GM12878 (cell line): ENCODE measurements around the gene DEFB119. TPM values are rescaled to one million over a fixed set of nuclear protein-coding genes. Genes with fewer than 3 reads are reported as not detected.

ENCODE experiments used
- ATAC-seq: fragments of 200-7000 bp; cut with Tn5 transposase; 3 replicates; pipeline ENCODE4 v1.9.1; 2020; ENCODE audit warnings: mild to moderate bottlenecking, moderate library complexity
- BruUV-seq: library from RNA; stranded (reverse); fragments of 400-500 nt; replicated peaks from 2 replicates; lab custom pipeline; 2021; lab: Mats Ljungman, UMichigan
- CTCF ChIA-PET: fragments of 300-600 bp; sonication (Branson Sonifier 250); formaldehyde crosslinking; extraction: SDS; loops from one replicate; lab custom pipeline; 2021; ENCODE audit warnings: inconsistent platforms; lab: Yijun Ruan, JAX
- POLR2A ChIA-PET: fragments of 350-600 bp; formaldehyde crosslinking; extraction: SDS; loops from one replicate; lab custom pipeline; 2021; ENCODE audit warnings: inconsistent platforms; lab: Charles Lee
- RAD21 ChIA-PET: fragments of 300-600 bp; sonication (Branson Sonifier 250); formaldehyde crosslinking; loops from one replicate; lab custom pipeline; 2023; ENCODE audit warnings: antibody characterized with exemption; ENCODE audit not compliant: unreplicated experiment; lab: Charles Lee
- SMC1A ChIA-PET: fragments of 300-600 bp; sonication (Branson Sonifier 250); formaldehyde crosslinking; loops from one replicate; lab custom pipeline; 2023; ENCODE audit not compliant: unreplicated experiment, uncharacterized antibody; lab: Charles Lee
- DNase-seq: peaks from one replicate; pipeline ENCODE4 v3.0.0-alpha.2; 2011; ENCODE audit warnings: low read depth, low spot score
- FAIRE-seq: peaks from 3 replicates; lab custom pipeline; 2011; peaks lifted over from hg19 to GRCh38; lab: Jason Lieb, UNC
- H2AFZ ChIP-seq: 2 replicates; pipeline ENCODE4 v1.6.0; 2011; ENCODE audit warnings: low read depth, low read length, control low read depth; ENCODE audit not compliant: control insufficient read depth
- H3K27ac ChIP-seq: 2 replicates; pipeline ENCODE4 v1.5.1; 2011; ENCODE audit warnings: control low read depth; ENCODE audit not compliant: control insufficient read depth, insufficient read depth
- H3K27me3 ChIP-seq, 2 experiments: replicated peaks in 1 of 2; 2 replicates each; pipeline versions ENCODE4 v1.6.0 to v1.6.1; 2011; ENCODE audit warnings: low read length in 1 of 2; ENCODE audit not compliant: control insufficient read depth in 2 of 2, insufficient read depth in 2 of 2
- H3K36me3 ChIP-seq, 2 experiments: 2 replicates each; pipeline ENCODE4 v1.5.1; 2011; ENCODE audit warnings: low read length in 1 of 2; ENCODE audit not compliant: control insufficient read depth in 2 of 2, insufficient read depth in 2 of 2
- H3K4me1 ChIP-seq: 2 replicates; pipeline ENCODE4 v1.6.1; 2011; ENCODE audit warnings: mild to moderate bottlenecking, low read length, moderate library complexity, mixed read lengths; ENCODE audit not compliant: control insufficient read depth, insufficient read depth
- H3K4me2 ChIP-seq: 2 replicates; pipeline ENCODE4 v1.6.0; 2011; ENCODE audit warnings: control low read depth; ENCODE audit not compliant: control insufficient read depth, insufficient read depth
- H3K4me3 ChIP-seq: fragments of 200-600 bp; sonication (generic); 2 replicates; pipeline ENCODE4 v1.5.1; 2016
- H3K79me2 ChIP-seq: 2 replicates; pipeline ENCODE4 v1.6.0; 2011; ENCODE audit warnings: low read length; ENCODE audit not compliant: control insufficient read depth, insufficient read depth
- H3K9ac ChIP-seq: 2 replicates; pipeline ENCODE4 v1.8.0; 2011; ENCODE audit warnings: low read length, control low read depth, mixed read lengths; ENCODE audit not compliant: control insufficient read depth, insufficient read depth
- H3K9me3 ChIP-seq: replicated peaks from 3 replicates; pipeline ENCODE4 v1.5.1; 2011; ENCODE audit warnings: mild to moderate bottlenecking, low read length; ENCODE audit not compliant: control insufficient read depth, insufficient read depth
- H4K20me1 ChIP-seq: 2 replicates; pipeline ENCODE4 v1.6.0; 2011; ENCODE audit not compliant: control insufficient read depth, insufficient read depth
- E2F8 ChIP-seq: fragments of 450-650 bp; IDR thresholded peaks from 2 replicates; pipeline ENCODE4 v1.6.1; 2018; ENCODE audit warnings: mild to moderate bottlenecking, low read depth, moderate library complexity; ENCODE audit not compliant: partially characterized antibody
- ESRRA ChIP-seq: IDR thresholded peaks from 2 replicates; pipeline ENCODE4 v1.6.1; 2012; ENCODE audit warnings: mild to moderate bottlenecking, low read length, improper control_type of control experiment
- IRF3 ChIP-seq: fragments of 450-650 bp; IDR thresholded peaks from 2 replicates; pipeline ENCODE4 v1.6.1; 2014; ENCODE audit warnings: mild to moderate bottlenecking
- NR2C1 ChIP-seq: fragments of 450-650 bp; IDR thresholded peaks from 2 replicates; pipeline ENCODE4 v1.6.1; 2017; ENCODE audit warnings: antibody characterized with exemption, mild to moderate bottlenecking, moderate library complexity
- PBX3 ChIP-seq: IDR thresholded peaks from 2 replicates; pipeline ENCODE4 v1.6.1; 2011; ENCODE audit warnings: mild to moderate bottlenecking, low read depth, low read length, moderate library complexity; ENCODE audit not compliant: insufficient replicate concordance
- RB1 ChIP-seq: fragments of 450-650 bp; formaldehyde crosslinking; IDR thresholded peaks from 2 replicates; pipeline ENCODE4 v1.6.1; 2017; ENCODE audit warnings: mild to moderate bottlenecking, borderline replicate concordance
- SKIL ChIP-seq: fragments of 450-650 bp; IDR thresholded peaks from 2 replicates; pipeline ENCODE4 v1.6.1; 2017; ENCODE audit warnings: mild to moderate bottlenecking, low read depth, inconsistent platforms; ENCODE audit not compliant: poor library complexity, severe bottlenecking
- TCF3 ChIP-seq: IDR thresholded peaks from 2 replicates; pipeline ENCODE4 v1.6.1; 2012; ENCODE audit warnings: low read depth, mild to moderate bottlenecking, low read length, borderline replicate concordance; ENCODE audit not compliant: insufficient read depth
- WRNIP1 ChIP-seq: IDR thresholded peaks from 2 replicates; pipeline ENCODE4 v1.6.1; 2011; ENCODE audit warnings: low read depth, low read length, improper control_type of control experiment, borderline replicate concordance
- ZNF24 ChIP-seq: fragments of 450-650 bp; IDR thresholded peaks from 2 replicates; pipeline ENCODE4 v1.6.1; 2017; ENCODE audit warnings: antibody characterized with exemption, mild to moderate bottlenecking
- WGBS: methylation state at CpG from one replicate; pipeline ENCODE4 v1.1.6; 2016; ENCODE audit warnings: low lambda C conversion rate; ENCODE audit not compliant: insufficient replicate concordance, insufficient coverage; ENCODE audit errors: missing lambda C conversion rate; 5-methylcytosine and 5-hydroxymethylcytosine counted together
- in situ Hi-C: fragments of 300-500 bp; cut with MboI; formaldehyde crosslinking; loops from 9 replicates; pipeline ENCODE4 v1.14.3; 2018; ENCODE audit warnings: mixed read lengths
- intact Hi-C: fragments of 100-400 bp; cut with micrococcal nuclease; formaldehyde crosslinking; loops from one replicate; pipeline ENCODE4 v1.14.2; 2022; ENCODE audit not compliant: unreplicated experiment
- polyA plus RNA-seq, 11 experiments: library from polyadenylated mRNA; depleted of rRNA in 4 of 11; unstranded in 6 of 11; stranded (reverse) in 5 of 11; fragments of >200 nt; fragmentation: Nextera tagmentation in 4 of 11; fragmentation: Illumina TruSeq in 1 of 11; extraction: Ambion mirVana in 4 of 11; extraction: Trizol in 1 of 11; gene quantifications; 1 replicate in 1 of 11; 2 replicates in 10 of 11; pipeline versions ENCODE4 v1.2.1 to v1.2.3, GENCODE V29; 2011 to 2016; ENCODE audit warnings: inconsistent platforms in 2 of 11, missing spikeins in 2 of 11, low read depth in 1 of 11
- total RNA-seq, 4 experiments: library from RNA; depleted of rRNA in 3 of 4; stranded (reverse); fragments of >200 nt in 3 of 4; fragmentation: Illumina TruSeq in 1 of 4; extraction: Trizol in 1 of 4; gene quantifications; 2 replicates each; pipeline versions ENCODE4 v1.2.1 to v1.2.3, GENCODE V29; 2013 to 2021

Gene DEFB119
- total and polyA plus RNA-seq, 10 of the 15 experiments (the other 5 are each of a cell fraction or from before 2014, with no cell fraction given), result not detected

GRCh38 chr20:31355981-31356380, 34.4 kb downstream of the DEFB119 start:
- Histone ChIP-seq H3K27ac (no peak overlapping the region), H3K27me3 (no peaks in the 10 kb centered on the region), H3K9me3 (no peaks in the 10 kb centered on the region), H3K36me3 (no peaks in the 10 kb centered on the region), H2AFZ (no peak overlapping the region), H3K79me2 (no peaks in the 10 kb centered on the region), H3K4me1 (no peaks in the 10 kb centered on the region), H3K9ac (no peak overlapping the region), H3K4me3 (no peak overlapping the region)
- no TSS peak for BruUV-seq
- in situ Hi-C loops, result no loop called here
- RAD21 ChIA-PET, result no interaction called here
- FAIRE-seq, result no peak
- intact Hi-C loops, result no loop called here
- TF ChIP-seq NR2C1 (no peak), E2F8 (no peak), WRNIP1 (no peak)
- TF ChIP-seq, all 136 proteins: peak for 0
- H4K20me1 ChIP-seq, result no peaks in the 10 kb centered on the region
- ATAC-seq, result no peak
- 0% methylated on average over 1 of the region's 1 CpG for WGBS
- ChIA-PET CTCF (no interaction called here), POLR2A (no interaction called here), SMC1A (no interaction called here)
- no peak overlapping the region for H3K4me2 ChIP-seq
- DNase-seq, result no peak

- RAD21 ChIA-PET, result no interaction called here
- POLR2A ChIA-PET, result no interaction called here
- BruUV-seq, result no TSS peak
- intact Hi-C loops, result no loop called here
- no peak overlapping the region for H3K4me3 ChIP-seq
- CTCF ChIA-PET, result no interaction called here
- no peaks in the 10 kb centered on the region for H4K20me1 ChIP-seq
- H3K4me1 ChIP-seq, result no peaks in the 10 kb centered on the region
- no peak for TF ChIP-seq ESRRA
- TF ChIP-seq TCF3, result no peak
- TF ChIP-seq SKIL, result no peak
- no peak for TF ChIP-seq RB1
- TF ChIP-seq ZNF24, result no peak
- no peak for TF ChIP-seq IRF3
- no peak for TF ChIP-seq PBX3
- TF ChIP-seq, all 136 proteins: peak for 0
- no peak for DNase-seq
- H3K27me3 ChIP-seq, result no peaks in the 10 kb centered on the region
- no peaks in the 10 kb centered on the region for H3K79me2 ChIP-seq
- H2AFZ ChIP-seq, result no peak overlapping the region
- SMC1A ChIA-PET, result no interaction called here
- in situ Hi-C loops, result no loop called here
- no peak for ATAC-seq
- H3K9ac ChIP-seq, result no peak overlapping the region
- H3K9me3 ChIP-seq, result no peaks in the 10 kb centered on the region
- H3K27ac ChIP-seq, result no peak overlapping the region
- no peaks in the 10 kb centered on the region for H3K36me3 ChIP-seq
- FAIRE-seq, result no peak
- H3K4me2 ChIP-seq, result no peak overlapping the region
Measured at GRCh38 chr20:31341470-31341869, 48.9 kb downstream of the DEFB119 start.
